GM12873 (cell line): ENCODE data around the gene GDF11.

ENCODE experiments used
- TF ChIP-seq, protein P1 (sequence below): IDR thresholded peaks from 2 replicates; pipeline ENCODE4 v1.5.1; 2012; ENCODE audit warnings: low read depth, mild to moderate bottlenecking, moderate library complexity, low read length, control low read depth; ENCODE audit not compliant: insufficient read depth; ENCODE audit errors: missing control alignments

GDF11 gene

DNA sequence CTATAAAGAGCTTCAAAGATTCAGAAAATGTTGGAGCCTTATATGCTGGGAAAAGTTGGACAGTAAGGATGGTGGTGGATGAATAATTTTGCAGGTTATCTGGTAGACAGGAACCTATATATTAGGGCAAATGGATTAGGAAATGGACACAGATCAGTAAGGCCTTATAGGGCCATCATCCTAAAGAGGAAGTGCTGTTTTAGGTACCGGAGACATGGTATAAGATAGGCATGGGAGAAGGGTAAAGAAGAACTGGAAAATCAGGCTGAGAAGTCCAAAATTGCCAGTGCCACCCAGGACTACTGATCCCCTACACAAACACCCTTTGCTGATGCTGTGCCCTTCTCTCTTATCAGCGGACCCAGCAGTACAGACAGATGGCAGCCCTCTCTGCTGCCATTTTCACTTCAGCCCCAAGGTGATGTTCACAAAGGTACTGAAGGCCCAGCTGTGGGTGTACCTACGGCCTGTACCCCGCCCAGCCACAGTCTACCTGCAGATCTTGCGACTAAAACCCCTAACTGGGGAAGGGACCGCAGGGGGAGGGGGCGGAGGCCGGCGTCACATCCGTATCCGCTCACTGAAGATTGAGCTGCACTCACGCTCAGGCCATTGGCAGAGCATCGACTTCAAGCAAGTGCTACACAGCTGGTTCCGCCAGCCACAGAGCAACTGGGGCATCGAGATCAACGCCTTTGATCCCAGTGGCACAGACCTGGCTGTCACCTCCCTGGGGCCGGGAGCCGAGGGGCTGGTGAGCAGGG lies 5.5 kb downstream of the GDF11 start:
- TF ChIP-seq, protein P1, sequence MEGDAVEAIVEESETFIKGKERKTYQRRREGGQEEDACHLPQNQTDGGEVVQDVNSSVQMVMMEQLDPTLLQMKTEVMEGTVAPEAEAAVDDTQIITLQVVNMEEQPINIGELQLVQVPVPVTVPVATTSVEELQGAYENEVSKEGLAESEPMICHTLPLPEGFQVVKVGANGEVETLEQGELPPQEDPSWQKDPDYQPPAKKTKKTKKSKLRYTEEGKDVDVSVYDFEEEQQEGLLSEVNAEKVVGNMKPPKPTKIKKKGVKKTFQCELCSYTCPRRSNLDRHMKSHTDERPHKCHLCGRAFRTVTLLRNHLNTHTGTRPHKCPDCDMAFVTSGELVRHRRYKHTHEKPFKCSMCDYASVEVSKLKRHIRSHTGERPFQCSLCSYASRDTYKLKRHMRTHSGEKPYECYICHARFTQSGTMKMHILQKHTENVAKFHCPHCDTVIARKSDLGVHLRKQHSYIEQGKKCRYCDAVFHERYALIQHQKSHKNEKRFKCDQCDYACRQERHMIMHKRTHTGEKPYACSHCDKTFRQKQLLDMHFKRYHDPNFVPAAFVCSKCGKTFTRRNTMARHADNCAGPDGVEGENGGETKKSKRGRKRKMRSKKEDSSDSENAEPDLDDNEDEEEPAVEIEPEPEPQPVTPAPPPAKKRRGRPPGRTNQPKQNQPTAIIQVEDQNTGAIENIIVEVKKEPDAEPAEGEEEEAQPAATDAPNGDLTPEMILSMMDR: no peak

DNA sequence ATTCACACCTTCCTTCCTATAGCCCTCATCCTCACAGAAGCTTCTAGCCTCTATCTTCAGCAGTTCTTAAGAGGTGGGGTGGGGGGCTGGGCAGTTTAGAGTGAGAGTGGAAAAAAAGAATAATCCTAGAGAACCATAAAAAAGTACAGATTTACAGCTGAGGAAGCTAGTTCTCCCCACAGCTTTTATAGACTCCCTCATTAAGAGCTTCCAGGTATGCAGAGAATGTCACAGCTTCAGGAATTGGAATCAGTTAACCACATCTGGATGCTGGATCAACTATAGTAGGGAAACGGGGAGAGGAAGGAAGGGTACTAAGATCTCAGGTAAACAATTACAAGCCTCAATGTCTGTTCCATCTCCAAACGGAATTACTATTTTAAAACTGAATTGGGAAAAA lies 12.3 kb downstream of the GDF11 start:
- TF ChIP-seq, protein P1: no peak

DNA sequence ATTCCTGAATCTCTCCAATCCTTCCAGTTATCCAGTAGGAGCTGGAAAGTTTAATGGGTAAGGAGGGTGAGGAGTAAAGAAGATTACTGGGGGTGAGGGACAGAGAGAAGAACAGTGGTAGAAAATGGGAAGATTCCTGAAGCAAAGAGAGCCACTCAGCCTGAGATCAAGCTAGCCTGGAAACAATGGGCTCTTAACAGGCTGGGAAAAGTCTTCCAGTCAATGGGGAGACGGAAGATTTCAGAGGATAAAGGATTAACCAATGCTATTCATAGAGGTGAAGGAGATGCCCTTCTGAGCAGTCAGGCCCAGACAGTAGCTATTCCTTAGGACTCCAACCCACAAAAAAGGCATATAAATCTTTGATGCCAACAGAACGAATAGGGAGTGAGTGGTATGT lies 14.8 kb downstream of the GDF11 start:
- TF ChIP-seq, protein P1: no peak

DNA sequence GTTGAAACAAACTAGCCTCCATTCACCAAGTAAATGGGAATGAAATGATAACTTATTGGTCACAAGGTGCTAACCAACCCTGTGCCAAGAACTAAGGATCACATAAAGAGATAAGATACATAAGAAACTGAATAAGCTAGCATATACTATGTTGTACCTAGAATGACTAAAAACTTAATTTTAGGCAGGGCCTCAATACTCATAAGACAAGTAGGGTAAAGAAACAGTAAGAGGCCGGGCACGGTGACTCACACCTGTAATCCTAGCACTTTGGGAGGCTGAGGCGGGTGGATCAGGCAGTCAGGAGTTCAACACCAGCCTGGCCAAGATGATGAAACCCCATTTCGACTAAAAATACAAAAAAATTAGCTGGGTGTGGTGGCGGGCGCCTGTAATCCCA lies 17.7 kb downstream of the GDF11 start:
- TF ChIP-seq, protein P1: no peak

DNA sequence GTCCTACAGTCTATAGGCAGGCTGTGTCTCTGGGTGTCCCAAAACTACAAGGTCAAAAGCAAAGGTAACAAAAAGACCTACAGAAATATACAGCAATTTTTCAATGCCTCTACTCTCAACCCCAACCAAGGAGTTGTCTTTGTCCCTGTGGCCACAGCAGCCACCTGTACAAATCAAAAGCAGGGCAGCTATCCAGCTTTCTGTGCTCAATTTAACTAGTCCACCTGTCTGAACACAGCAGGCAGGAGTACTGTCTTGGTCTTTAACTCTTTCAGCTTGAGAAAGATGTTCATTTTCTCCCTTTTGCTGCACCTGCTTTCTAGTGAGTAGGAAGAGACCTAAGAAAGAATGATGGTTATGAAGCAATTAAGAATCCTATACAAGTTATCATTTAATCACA lies 19.7 kb downstream of the GDF11 start:
- TF ChIP-seq, protein P1: no peak

DNA sequence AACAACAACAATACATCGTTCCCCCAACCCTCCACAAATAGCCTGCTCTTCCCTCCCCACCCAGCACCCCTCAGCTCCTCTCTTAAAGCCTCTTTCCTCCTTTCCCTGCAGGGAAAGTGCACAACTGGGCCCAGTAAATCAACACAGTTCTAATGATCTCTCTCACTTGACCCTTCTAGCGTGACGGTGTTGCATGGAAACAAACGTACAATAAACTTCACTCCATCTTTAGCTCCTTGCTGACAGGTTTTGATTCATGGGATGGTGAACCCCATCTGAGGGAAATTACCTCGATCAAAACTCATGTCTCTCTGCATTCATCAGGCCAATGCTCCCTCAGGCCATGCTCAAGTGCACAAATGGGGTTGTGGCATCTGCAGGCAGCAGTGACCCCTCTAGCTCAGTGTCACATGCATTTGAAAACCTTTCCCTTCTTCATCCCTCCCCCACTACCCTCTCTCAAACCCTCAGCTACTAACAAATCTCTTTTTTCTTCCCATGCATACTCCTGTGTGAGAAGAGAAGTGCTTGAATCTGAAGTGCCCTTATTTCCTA lies 22.9 kb downstream of the GDF11 start:
- TF ChIP-seq, protein P1: no peak

DNA sequence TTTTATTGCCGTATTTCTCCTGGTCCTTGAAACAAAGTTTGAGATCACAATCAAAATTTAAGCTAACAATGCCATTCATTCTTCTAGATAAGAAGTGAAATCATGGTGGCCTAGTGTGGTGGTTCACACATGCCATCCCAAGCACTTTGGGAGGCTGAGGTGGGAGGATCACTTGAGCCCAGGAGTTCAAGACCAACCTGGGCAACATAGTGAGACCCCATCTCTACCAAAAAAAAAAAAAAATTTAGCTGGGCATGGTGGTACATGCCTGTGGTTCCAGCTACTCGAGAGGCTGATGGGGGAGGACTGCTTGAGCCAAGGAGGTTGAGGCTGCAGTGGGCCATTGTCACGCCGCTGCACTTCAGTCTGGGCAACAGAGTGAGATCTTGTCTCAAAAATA lies 24.2 kb downstream of the GDF11 start:
- TF ChIP-seq, protein P1: no peak
